ENCODE measurements around the gene TSPAN9. TPM values are rescaled to one million over a fixed set of nuclear protein-coding genes. Genes with fewer than 3 reads are reported as not detected.

Gene TSPAN9
- polyA plus RNA-seq, 1 donor, result 24.9 TPM

GRCh38 chr12:3149515-3150307 is 72.5 kb downstream of the TSPAN9 start:
- peaks cover 6% of the 10 kb centered on the region for H3K4me1 ChIP-seq (ENCODE audit: control insufficient read depth, insufficient read depth, low read length)
- no peak overlapping the region for H3K4me3 ChIP-seq (ENCODE audit: low read length)
- no peaks in the 10 kb centered on the region for H3K36me3 ChIP-seq (ENCODE audit: control insufficient read depth, insufficient read depth, low read length)
- no peak overlapping the region for H3K27ac ChIP-seq (ENCODE audit: low read length)
- WGBS (ENCODE audit: insufficient coverage, low lambda C conversion rate), result no CpG with 5 or more reads among the region's 10 CpGs
- no peaks in the 10 kb centered on the region for H3K9me3 ChIP-seq (ENCODE audit: control insufficient read depth, low read depth, low read length)
- DNase-seq, result no peak
- no peaks in the 10 kb centered on the region for H3K27me3 ChIP-seq (ENCODE audit: control insufficient read depth, insufficient read depth, low read length)

- Histone ChIP-seq H3K27me3 (ENCODE audit: control insufficient read depth, insufficient read depth, low read length) (no peaks in the 10 kb centered on the region), H3K27ac (ENCODE audit: low read length) (no peak overlapping the region), H3K36me3 (ENCODE audit: control insufficient read depth, insufficient read depth, low read length) (no peaks in the 10 kb centered on the region), H3K4me3 (ENCODE audit: low read length) (no peak overlapping the region), H3K9me3 (ENCODE audit: control insufficient read depth, low read depth, low read length) (no peaks in the 10 kb centered on the region), H3K4me1 (ENCODE audit: control insufficient read depth, insufficient read depth, low read length) (peaks cover 6% of the 10 kb centered on the region)
- WGBS (ENCODE audit: insufficient coverage, low lambda C conversion rate), result no CpG with 5 or more reads among the region's 5 CpGs
- no peak for DNase-seq
Measured at GRCh38 chr12:3150308-3150670, 73.1 kb downstream of the TSPAN9 start.

GRCh38 chr12:3150931-3151835 is 74.0 kb downstream of the TSPAN9 start:
- Histone ChIP-seq H3K27ac (ENCODE audit: low read length) (no peak overlapping the region), H3K4me1 (ENCODE audit: control insufficient read depth, insufficient read depth, low read length) (peaks cover 6% of the 10 kb centered on the region), H3K9me3 (ENCODE audit: control insufficient read depth, low read depth, low read length) (no peaks in the 10 kb centered on the region), H3K36me3 (ENCODE audit: control insufficient read depth, insufficient read depth, low read length) (no peaks in the 10 kb centered on the region), H3K27me3 (ENCODE audit: control insufficient read depth, insufficient read depth, low read length) (no peaks in the 10 kb centered on the region), H3K4me3 (ENCODE audit: low read length) (no peak overlapping the region)
- no peak for DNase-seq
- no CpG with 5 or more reads among the region's 19 CpGs for WGBS (ENCODE audit: insufficient coverage, low lambda C conversion rate)

- no peaks in the 10 kb centered on the region for H3K36me3 ChIP-seq (ENCODE audit: control insufficient read depth, insufficient read depth, low read length)
- no peaks in the 10 kb centered on the region for H3K27me3 ChIP-seq (ENCODE audit: control insufficient read depth, insufficient read depth, low read length)
- DNase-seq, result no peak
- no peaks in the 10 kb centered on the region for H3K9me3 ChIP-seq (ENCODE audit: control insufficient read depth, low read depth, low read length)
- no peak overlapping the region for H3K4me3 ChIP-seq (ENCODE audit: low read length)
- WGBS (ENCODE audit: insufficient coverage, low lambda C conversion rate), result no CpG with 5 or more reads among the region's 5 CpGs
- no peak overlapping the region for H3K27ac ChIP-seq (ENCODE audit: low read length)
- H3K4me1 ChIP-seq (ENCODE audit: control insufficient read depth, insufficient read depth, low read length), result peaks cover 6% of the 10 kb centered on the region
Measured at GRCh38 chr12:3152011-3152511, 74.9 kb downstream of the TSPAN9 start.

GRCh38 chr12:3152892-3153291 is 75.7 kb downstream of the TSPAN9 start:
- WGBS (ENCODE audit: insufficient coverage, low lambda C conversion rate), result 80% methylated on average over 1 of the region's 11 CpGs

GRCh38 chr12:3154006-3154405 is 76.8 kb downstream of the TSPAN9 start:
- Histone ChIP-seq H3K27ac (ENCODE audit: low read length) (no peak overlapping the region), H3K9me3 (ENCODE audit: control insufficient read depth, low read depth, low read length) (no peaks in the 10 kb centered on the region), H3K27me3 (ENCODE audit: control insufficient read depth, insufficient read depth, low read length) (no peaks in the 10 kb centered on the region), H3K4me3 (ENCODE audit: low read length) (no peak overlapping the region), H3K4me1 (ENCODE audit: control insufficient read depth, insufficient read depth, low read length) (peaks cover 10% of the 10 kb centered on the region), H3K36me3 (ENCODE audit: control insufficient read depth, insufficient read depth, low read length) (no peaks in the 10 kb centered on the region)
- WGBS (ENCODE audit: insufficient coverage, low lambda C conversion rate), result no CpG with 5 or more reads among the region's 5 CpGs
- DNase-seq, result no peak

More at GRCh38 chr12:3152892-3153291, 75.7 kb downstream of the TSPAN9 start:
- Histone ChIP-seq H3K36me3 (ENCODE audit: control insufficient read depth, insufficient read depth, low read length) (no peaks in the 10 kb centered on the region), H3K9me3 (ENCODE audit: control insufficient read depth, low read depth, low read length) (no peaks in the 10 kb centered on the region), H3K4me1 (ENCODE audit: control insufficient read depth, insufficient read depth, low read length) (peaks cover 6% of the 10 kb centered on the region), H3K4me3 (ENCODE audit: low read length) (no peak overlapping the region), H3K27ac (ENCODE audit: low read length) (no peak overlapping the region), H3K27me3 (ENCODE audit: control insufficient read depth, insufficient read depth, low read length) (no peaks in the 10 kb centered on the region)
- DNase-seq, result no peak

- no peak overlapping the region for H3K27ac ChIP-seq (ENCODE audit: low read length)
- no peaks in the 10 kb centered on the region for H3K36me3 ChIP-seq (ENCODE audit: control insufficient read depth, insufficient read depth, low read length)
- peaks cover 15% of the 10 kb centered on the region for H3K4me1 ChIP-seq (ENCODE audit: control insufficient read depth, insufficient read depth, low read length)
- no peaks in the 10 kb centered on the region for H3K9me3 ChIP-seq (ENCODE audit: control insufficient read depth, low read depth, low read length)
- H3K4me3 ChIP-seq (ENCODE audit: low read length), result no peak overlapping the region
- H3K27me3 ChIP-seq (ENCODE audit: control insufficient read depth, insufficient read depth, low read length), result no peaks in the 10 kb centered on the region
- 57% methylated on average over 3 of the region's 15 CpGs for WGBS (ENCODE audit: insufficient coverage, low lambda C conversion rate)
- DNase-seq, result peak in 1 of 2 donors; percentile 18
Measured at GRCh38 chr12:3155702-3156370, 78.7 kb downstream of the TSPAN9 start.

GRCh38 chr12:3157581-3158323 is 80.6 kb downstream of the TSPAN9 start:
- Histone ChIP-seq H3K9me3 (ENCODE audit: control insufficient read depth, low read depth, low read length) (no peaks in the 10 kb centered on the region), H3K4me3 (ENCODE audit: low read length) (no peak overlapping the region), H3K4me1 (ENCODE audit: control insufficient read depth, insufficient read depth, low read length) (peaks cover 12% of the 10 kb centered on the region), H3K27me3 (ENCODE audit: control insufficient read depth, insufficient read depth, low read length) (no peaks in the 10 kb centered on the region), H3K27ac (ENCODE audit: low read length) (peak overlapping the region; percentile 65), H3K36me3 (ENCODE audit: control insufficient read depth, insufficient read depth, low read length) (no peaks in the 10 kb centered on the region)
- no CpG with 5 or more reads among the region's 17 CpGs for WGBS (ENCODE audit: insufficient coverage, low lambda C conversion rate)
- no peak for DNase-seq

GRCh38 chr12:3158851-3159465 is 81.8 kb downstream of the TSPAN9 start:
- Histone ChIP-seq H3K4me1 (ENCODE audit: control insufficient read depth, insufficient read depth, low read length) (peaks cover 19% of the 10 kb centered on the region), H3K36me3 (ENCODE audit: control insufficient read depth, insufficient read depth, low read length) (no peaks in the 10 kb centered on the region), H3K9me3 (ENCODE audit: control insufficient read depth, low read depth, low read length) (no peaks in the 10 kb centered on the region), H3K27me3 (ENCODE audit: control insufficient read depth, insufficient read depth, low read length) (no peaks in the 10 kb centered on the region), H3K4me3 (ENCODE audit: low read length) (no peak overlapping the region), H3K27ac (ENCODE audit: low read length) (peak overlapping the region; percentile 65)
- DNase-seq, result peak; percentile 75 to 93
- no CpG with 5 or more reads among the region's 11 CpGs for WGBS (ENCODE audit: insufficient coverage, low lambda C conversion rate)

All from large intestine (tissue), 3 donors.